T-cell (primary cell): Measurements from ENCODE around the gene ZCCHC2. TPM values are rescaled to one million over a fixed set of nuclear protein-coding genes. Genes with fewer than 3 reads are reported as not detected.

Source experiments
- ATAC-seq, 4 experiments: fragments of 200-7000 bp in 3 of 4; fragments of 150-1000 bp in 1 of 4; cut with Tn5 transposase; replicated peaks in 1 of 4; 1 replicate in 3 of 4; 2 replicates in 1 of 4; pipeline ENCODE4 v1.10.0; 2021; ENCODE audit warnings: moderate library complexity in 3 of 4, mild to moderate bottlenecking in 2 of 4, moderate number of reproducible peaks in 1 of 4
- CTCF ChIA-PET, 2 donors: fragments of 300-600 bp; sonication (Branson Sonifier 250); formaldehyde crosslinking; loops; one replicate each; lab custom pipeline; 2022; ENCODE audit warnings: antibody characterized with exemption in 2 of 2; lab: Charles Lee
- POLR2A ChIA-PET, 2 donors: fragments of 300-600 bp; sonication (Branson Sonifier 250); formaldehyde crosslinking; loops; one replicate each; lab custom pipeline; 2022; ENCODE audit warnings: antibody characterized with exemption in 2 of 2; lab: Charles Lee
- DNase-seq, 35 experiments: peaks; one replicate each; pipeline versions ENCODE4 v3.0.0 to v3.0.0-alpha.2; 2013 to 2023
- H3K27ac ChIP-seq: one replicate; pipeline ENCODE4 v1.5.1; 2013; ENCODE audit warnings: low read length
- H3K27me3 ChIP-seq, 2 experiments: replicated peaks in 1 of 2; 1 replicate in 1 of 2; 2 replicates in 1 of 2; pipeline versions ENCODE4 v1.6.1 to v1.7.0; 2013; ENCODE audit warnings: low read length in 1 of 2, mixed read lengths in 1 of 2; ENCODE audit not compliant: control insufficient read depth in 2 of 2, insufficient read depth in 2 of 2; ENCODE audit errors: extremely low read depth in 1 of 2
- H3K36me3 ChIP-seq, 2 donors: 1 replicate in 1 of 2; 2 replicates in 1 of 2; pipeline versions ENCODE4 v1.6.1 to v1.7.0; 2013; ENCODE audit warnings: low read length in 1 of 2; ENCODE audit not compliant: control insufficient read depth in 2 of 2, insufficient read depth in 1 of 2; ENCODE audit errors: extremely low read depth in 1 of 2
- H3K4me1 ChIP-seq, 2 experiments: 1 replicate in 1 of 2; 2 replicates in 1 of 2; pipeline versions ENCODE4 v1.6.1 to v1.7.0; 2013; ENCODE audit warnings: low read length in 2 of 2, mixed read lengths in 1 of 2; ENCODE audit not compliant: insufficient read depth in 2 of 2, control insufficient read depth in 1 of 2; ENCODE audit errors: extremely low read depth in 1 of 2
- H3K4me3 ChIP-seq, 2 donors: 1 replicate in 1 of 2; 2 replicates in 1 of 2; pipeline versions ENCODE4 v1.5.1 to v1.7.0; 2013; ENCODE audit warnings: mild to moderate bottlenecking in 2 of 2, low read length in 1 of 2, moderate library complexity in 1 of 2; ENCODE audit not compliant: control insufficient read depth in 1 of 2; ENCODE audit errors: extremely low read depth in 1 of 2
- H3K9me3 ChIP-seq: 2 replicates; pipeline ENCODE4 v1.7.0; 2013
- H3K27ac Mint-ChIP-seq, 2 donors: one replicate each; pipeline ENCODE4 v1.8.0; 2020 to 2021; ENCODE audit warnings: mild to moderate bottlenecking in 2 of 2, mixed read lengths in 2 of 2
- H3K27me3 Mint-ChIP-seq, 2 donors: one replicate each; pipeline ENCODE4 v1.8.0; 2021 to 2022; ENCODE audit warnings: mixed read lengths in 2 of 2
- H3K36me3 Mint-ChIP-seq: one replicate; pipeline ENCODE4 v1.8.0; 2021; ENCODE audit warnings: mixed read lengths
- H3K4me1 Mint-ChIP-seq, 3 donors: one replicate each; pipeline ENCODE4 v1.8.0; 2020 to 2022; ENCODE audit warnings: mixed read lengths in 3 of 3, mild to moderate bottlenecking in 1 of 3
- H3K4me3 Mint-ChIP-seq, 3 donors: one replicate each; pipeline ENCODE4 v1.8.0; 2020 to 2022; ENCODE audit warnings: mild to moderate bottlenecking in 3 of 3, mixed read lengths in 3 of 3, moderate library complexity in 3 of 3
- H3K9me3 Mint-ChIP-seq, 3 donors: one replicate each; pipeline ENCODE4 v1.8.0; 2020 to 2022; ENCODE audit warnings: mixed read lengths in 3 of 3
- WGBS: methylation state at CpG from one replicate; pipeline ENCODE4 v1.1.5; 2013; ENCODE audit warnings: missing lambda C conversion rate; ENCODE audit not compliant: insufficient coverage; 5-methylcytosine and 5-hydroxymethylcytosine counted together
- total RNA-seq, 35 experiments: library from RNA in 6 of 35; stranded (reverse) in 6 of 35; fragments of 120-200 nt in 1 of 35; gene quantifications; one replicate each; pipeline versions ENCODE4 v1.2.1 to v1.2.4 and lab custom pipeline; 2013 to 2026

Gene ZCCHC2
- total RNA-seq, 5 donors from 2014 or later (not counting 1 experiment from before 2014, with no cell fraction given): 46.1 to 88.0 (median 52.2) TPM

- WGBS: 100% methylated on average over 3 of the region's 3 CpGs
- peaks cover 0 to 10% of the 10 kb centered on the region in 2 experiments for H3K4me1 ChIP-seq
- no peak overlapping the region for H3K27ac ChIP-seq
- H3K4me3 Mint-ChIP-seq: no peak overlapping the region
- H3K36me3 Mint-ChIP-seq: peaks cover 33% of the 10 kb centered on the region
- ChIA-PET CTCF (interaction anchor here (1.1 to 2.0 kb wide), 2 partner anchors 45 to 117 kb away, joined by 3 to 4 read pairs; no protein-coding TSS in a partner anchor), POLR2A (interaction anchor here in 1 of 2 donors (0.9 kb wide), 1 partner anchor 16 kb away, joined by 3 read pairs; the partner anchor contains the start of gene ZCCHC2)
- no peak for DNase-seq
- peaks cover 57 to 69% (median 60%) of the 10 kb centered on the region in 3 donors for H3K4me1 Mint-ChIP-seq
- no peaks in the 10 kb centered on the region for H3K27me3 Mint-ChIP-seq
- no peak overlapping the region for H3K4me3 ChIP-seq
- peaks cover 10 to 30% of the 10 kb centered on the region in 2 donors for H3K36me3 ChIP-seq
- no peaks in the 10 kb centered on the region for H3K9me3 Mint-ChIP-seq
- no peaks in the 10 kb centered on the region for H3K9me3 ChIP-seq
- no peak overlapping the region for H3K27ac Mint-ChIP-seq
- H3K27me3 ChIP-seq: no peaks in the 10 kb centered on the region
- ATAC-seq: no peak
These were observed 16.1 kb downstream of the ZCCHC2 start for GRCh38 chr18:62538881-62539280.

- 99% methylated on average over 9 of the region's 11 CpGs for WGBS
- no peak overlapping the region for H3K27ac ChIP-seq
- peaks cover 0 to 10% of the 10 kb centered on the region in 2 experiments for H3K4me1 ChIP-seq
- ChIA-PET POLR2A (interaction anchor here in 1 of 2 donors (0.7 to 1.0 kb wide), 3 partner anchors 10 to 18 kb away, joined by 3 to 9 read pairs (median 3); partner anchors contain the start of gene ZCCHC2), CTCF (interaction anchor here (0.7 to 2.0 kb wide), 3 partner anchors 45 to 118 kb away, joined by 3 to 4 read pairs (median 3); no protein-coding TSS in a partner anchor)
- Mint-ChIP-seq H3K36me3 (peaks cover 33% of the 10 kb centered on the region), H3K9me3 (no peaks in the 10 kb centered on the region), H3K27me3 (no peaks in the 10 kb centered on the region), H3K4me3 (no peak overlapping the region), H3K27ac (no peak overlapping the region), H3K4me1 (peaks cover 51 to 62% (median 53%) of the 10 kb centered on the region in 3 donors)
- no peaks in the 10 kb centered on the region for H3K27me3 ChIP-seq
- no peak for DNase-seq
- ATAC-seq: no peak
- H3K9me3 ChIP-seq: no peaks in the 10 kb centered on the region
- H3K36me3 ChIP-seq: peaks cover 10 to 35% of the 10 kb centered on the region in 2 donors
- H3K4me3 ChIP-seq: no peak overlapping the region
These were observed 16.7 kb downstream of the ZCCHC2 start for GRCh38 chr18:62539284-62540165.

GRCh38 chr18:62543021-62543420 lies 20.2 kb downstream of the ZCCHC2 start:
- ChIA-PET CTCF (no interaction called here), POLR2A (interaction anchor here in 1 of 2 donors (1.0 kb wide), 1 partner anchor 10 kb away, joined by 4 read pairs; no protein-coding TSS in a partner anchor)
- H3K36me3 ChIP-seq: peaks cover 17 to 65% of the 10 kb centered on the region in 2 donors
- H3K4me3 ChIP-seq: no peak overlapping the region
- Mint-ChIP-seq H3K36me3 (peaks cover 54% of the 10 kb centered on the region), H3K4me3 (no peak overlapping the region), H3K27ac (no peak overlapping the region), H3K4me1 (peaks cover 18 to 28% (median 19%) of the 10 kb centered on the region in 3 donors), H3K27me3 (no peaks in the 10 kb centered on the region), H3K9me3 (no peaks in the 10 kb centered on the region)
- no peaks in the 10 kb centered on the region for H3K9me3 ChIP-seq
- no peaks in the 10 kb centered on the region for H3K4me1 ChIP-seq
- WGBS: 98% methylated on average over 7 of the region's 7 CpGs
- no peak for ATAC-seq
- DNase-seq: no peak
- no peak overlapping the region for H3K27ac ChIP-seq
- no peaks in the 10 kb centered on the region for H3K27me3 ChIP-seq

- CTCF ChIA-PET: no interaction called here
These were observed 22.3 kb downstream of the ZCCHC2 start for GRCh38 chr18:62545098-62545497.

GRCh38 chr18:62549755-62550154 lies 26.9 kb downstream of the ZCCHC2 start:
- DNase-seq (no peak), ATAC-seq (no peak)
- no peaks in the 10 kb centered on the region for H3K9me3 ChIP-seq
- H3K4me3 Mint-ChIP-seq: no peak overlapping the region
- no peaks in the 10 kb centered on the region for H3K4me1 ChIP-seq
- no peaks in the 10 kb centered on the region for H3K27me3 Mint-ChIP-seq
- no peak overlapping the region for H3K27ac ChIP-seq
- POLR2A ChIA-PET: no interaction called here
- peaks cover 7 to 76% of the 10 kb centered on the region in 2 donors for H3K36me3 ChIP-seq
- no peak overlapping the region for H3K4me3 ChIP-seq
- H3K27me3 ChIP-seq: no peaks in the 10 kb centered on the region
- CTCF ChIA-PET: no interaction called here
- no peaks in the 10 kb centered on the region for H3K9me3 Mint-ChIP-seq
- peaks cover 24 to 34% (median 29%) of the 10 kb centered on the region in 3 donors for H3K4me1 Mint-ChIP-seq
- H3K36me3 Mint-ChIP-seq: peaks cover 60% of the 10 kb centered on the region
- H3K27ac Mint-ChIP-seq: peak overlapping the region in 1 of 2 donors; percentile 18
- 81% methylated on average over 3 of the region's 5 CpGs for WGBS

More at GRCh38 chr18:62545098-62545497, 22.3 kb downstream of the ZCCHC2 start:
- Mint-ChIP-seq H3K27ac (no peak overlapping the region), H3K4me1 (peaks cover 4 to 15% (median 8%) of the 10 kb centered on the region in 3 donors), H3K9me3 (no peaks in the 10 kb centered on the region), H3K27me3 (no peaks in the 10 kb centered on the region), H3K4me3 (no peak overlapping the region), H3K36me3 (peaks cover 51% of the 10 kb centered on the region)
- Histone ChIP-seq H3K27me3 (no peaks in the 10 kb centered on the region), H3K9me3 (no peaks in the 10 kb centered on the region), H3K4me1 (no peaks in the 10 kb centered on the region), H3K4me3 (no peak overlapping the region), H3K27ac (no peak overlapping the region), H3K36me3 (peaks cover 17 to 76% of the 10 kb centered on the region in 2 donors)
- WGBS: 100% methylated on average over 3 of the region's 4 CpGs
- POLR2A ChIA-PET: no interaction called here
- ATAC-seq: no peak
- no peak for DNase-seq

GRCh38 chr18:62550746-62551145 lies 27.9 kb downstream of the ZCCHC2 start:
- peaks cover 27 to 38% (median 29%) of the 10 kb centered on the region in 3 donors for H3K4me1 Mint-ChIP-seq
- H3K27me3 Mint-ChIP-seq: no peaks in the 10 kb centered on the region
- WGBS: 91% methylated on average over 7 of the region's 9 CpGs
- H3K4me3 Mint-ChIP-seq: no peak overlapping the region
- H3K9me3 Mint-ChIP-seq: no peaks in the 10 kb centered on the region
- ATAC-seq (no peak), DNase-seq (no peak)
- Histone ChIP-seq H3K27ac (no peak overlapping the region), H3K4me3 (no peak overlapping the region), H3K9me3 (no peaks in the 10 kb centered on the region), H3K4me1 (no peaks in the 10 kb centered on the region), H3K36me3 (peaks cover 7 to 72% of the 10 kb centered on the region in 2 donors), H3K27me3 (no peaks in the 10 kb centered on the region)
- H3K27ac Mint-ChIP-seq: no peak overlapping the region
- H3K36me3 Mint-ChIP-seq: peaks cover 52% of the 10 kb centered on the region
- POLR2A ChIA-PET: no interaction called here
- CTCF ChIA-PET: interaction anchor here (0.5 to 0.6 kb wide), 2 partner anchors 53 to 130 kb away, joined by 3 to 4 read pairs; no protein-coding TSS in a partner anchor
